SJSA1 (cell line): ENCODE measurements around the gene LCE1F. TPM values are rescaled to one million over a fixed set of nuclear protein-coding genes. Genes with fewer than 3 reads are reported as not detected.

ENCODE experiments used
- DNase-seq, 2 experiments: peaks; one replicate each; pipeline ENCODE4 v3.0.0-alpha.2; 2015 to 2020; ENCODE audit warnings: low spot score in 2 of 2, low read depth in 1 of 2
- H3K27ac ChIP-seq: fragments of 250-450 bp; sonication (Bioruptor Pico); 2 replicates; pipeline ENCODE4 v1.5.1; 2020; ENCODE audit warnings: mild to moderate bottlenecking, moderate library complexity
- H3K27me3 ChIP-seq: fragments of 250-450 bp; sonication (Bioruptor Pico); replicated peaks from 2 replicates; pipeline ENCODE4 v1.5.1; 2020; ENCODE audit warnings: mild to moderate bottlenecking, moderate library complexity
- H3K36me3 ChIP-seq: fragments of 250-450 bp; sonication (Bioruptor Pico); 2 replicates; pipeline ENCODE4 v1.5.1; 2020; ENCODE audit warnings: mild to moderate bottlenecking
- H3K4me1 ChIP-seq: fragments of 250-450 bp; sonication (Bioruptor Pico); replicated peaks from 2 replicates; pipeline ENCODE4 v1.6.1; 2021; ENCODE audit warnings: mild to moderate bottlenecking
- H3K4me3 ChIP-seq: fragments of 250-450 bp; sonication (Bioruptor Pico); 2 replicates; pipeline ENCODE4 v1.5.1; 2020; ENCODE audit warnings: mild to moderate bottlenecking
- H3K9me3 ChIP-seq: fragments of 250-450 bp; sonication (Bioruptor Pico); replicated peaks from 2 replicates; pipeline ENCODE4 v1.5.1; 2020; ENCODE audit warnings: mild to moderate bottlenecking
- total RNA-seq: library from RNA; depleted of rRNA; stranded (reverse); fragments of >200 nt; shearing (Covaris generic); gene quantifications from 2 replicates; pipeline ENCODE4 v1.2.3, GENCODE V29; 2014; rRNA removed

The LCE1F gene
- not detected in 2 replicates for total RNA-seq

- Histone ChIP-seq H3K27ac (no peak within 1 kb of the TSS), H3K9me3 (no peaks in the 10 kb centered on the region), H3K36me3 (no peaks in the 10 kb centered on the region), H3K4me3 (no peak within 1 kb of the TSS), H3K4me1 (no peaks in the 10 kb centered on the region), H3K27me3 (no peaks in the 10 kb centered on the region; the same call in 1 of the 2 replicates)
- no peak for DNase-seq
Observed at GRCh38 chr1:152774875-152775274, at the start of gene LCE1F. Gene LCE1F (plus strand): TSS chr1:152775140. CDS start chr1:152776372, 1,232 bp downstream.

GRCh38 chr1:152725261-152725660 lies 49.7 kb upstream of the LCE1F start:
- H3K9me3 ChIP-seq, result no peaks in the 10 kb centered on the region
- H3K27ac ChIP-seq, result no peak overlapping the region
- DNase-seq, result no peak
- H3K4me3 ChIP-seq, result no peak overlapping the region
- H3K36me3 ChIP-seq, result no peaks in the 10 kb centered on the region
- H3K4me1 ChIP-seq, result no peaks in the 10 kb centered on the region
- 0 out of 2 replicates have a peak, but pooled peaks cover 4% of the 10 kb centered on the region for H3K27me3 ChIP-seq

GRCh38 chr1:152728986-152729385 lies 46.0 kb upstream of the LCE1F start:
- Histone ChIP-seq H3K36me3 (no peaks in the 10 kb centered on the region), H3K27ac (no peak overlapping the region)

GRCh38 chr1:152735648-152736047 lies 39.3 kb upstream of the LCE1F start:
- Histone ChIP-seq H3K36me3 (no peaks in the 10 kb centered on the region), H3K9me3 (no peaks in the 10 kb centered on the region), H3K27ac (no peak overlapping the region), H3K4me3 (no peak overlapping the region), H3K27me3 (0 out of 2 replicates have a peak, but pooled peaks cover 5% of the 10 kb centered on the region), H3K4me1 (peaks cover 16% of the 10 kb centered on the region)
- no peak for DNase-seq

More at GRCh38 chr1:152728986-152729385, 46.0 kb upstream of the LCE1F start:
- H3K4me1 ChIP-seq, result no peaks in the 10 kb centered on the region
- no peak overlapping the region for H3K4me3 ChIP-seq
- no peaks in the 10 kb centered on the region for H3K9me3 ChIP-seq
- no peak for DNase-seq
- 0 out of 2 replicates have a peak, but pooled peaks cover 9% of the 10 kb centered on the region for H3K27me3 ChIP-seq

- no peak overlapping the region for H3K27ac ChIP-seq
- H3K4me1 ChIP-seq, result peaks cover 23% of the 10 kb centered on the region
- 0 out of 2 replicates have a peak, but pooled peaks cover 5% of the 10 kb centered on the region for H3K27me3 ChIP-seq
- H3K4me3 ChIP-seq, result no peak overlapping the region
- H3K9me3 ChIP-seq, result no peaks in the 10 kb centered on the region
- DNase-seq, result no peak
- no peaks in the 10 kb centered on the region for H3K36me3 ChIP-seq
Observed at GRCh38 chr1:152737997-152738396, 36.9 kb upstream of the LCE1F start.

GRCh38 chr1:152739841-152740240 lies 35.1 kb upstream of the LCE1F start:
- no peak overlapping the region for H3K4me3 ChIP-seq
- H3K4me1 ChIP-seq, result peaks cover 37% of the 10 kb centered on the region
- no peaks in the 10 kb centered on the region for H3K36me3 ChIP-seq
- H3K27ac ChIP-seq, result no peak overlapping the region
- peak in 1 of 2 experiments; percentile 28 for DNase-seq
- H3K9me3 ChIP-seq, result no peaks in the 10 kb centered on the region
- H3K27me3 ChIP-seq, result no peaks in the 10 kb centered on the region

GRCh38 chr1:152741656-152742055 lies 33.3 kb upstream of the LCE1F start:
- Histone ChIP-seq H3K36me3 (no peaks in the 10 kb centered on the region), H3K9me3 (no peaks in the 10 kb centered on the region), H3K4me3 (no peak overlapping the region), H3K4me1 (peaks cover 49% of the 10 kb centered on the region), H3K27ac (no peak overlapping the region), H3K27me3 (no peaks in the 10 kb centered on the region)
- DNase-seq, result no peak

GRCh38 chr1:152743371-152744145 lies 31.4 kb upstream of the LCE1F start:
- H3K36me3 ChIP-seq, result no peaks in the 10 kb centered on the region
- no peaks in the 10 kb centered on the region for H3K27me3 ChIP-seq
- H3K27ac ChIP-seq, result no peak overlapping the region
- H3K9me3 ChIP-seq, result no peaks in the 10 kb centered on the region
- DNase-seq, result no peak
- no peak overlapping the region for H3K4me3 ChIP-seq
- H3K4me1 ChIP-seq, result peaks cover 49% of the 10 kb centered on the region

- Histone ChIP-seq H3K9me3 (no peaks in the 10 kb centered on the region), H3K4me3 (no peak overlapping the region), H3K4me1 (peaks cover 34% of the 10 kb centered on the region), H3K36me3 (no peaks in the 10 kb centered on the region), H3K27ac (no peak overlapping the region; the same call in 1 of the 2 replicates), H3K27me3 (no peaks in the 10 kb centered on the region)
- DNase-seq, result peak in 1 of 2 experiments; percentile 35
Observed at GRCh38 chr1:152745289-152745704, 29.6 kb upstream of the LCE1F start.

- H3K27ac ChIP-seq, result no peak overlapping the region
- peaks cover 33% of the 10 kb centered on the region for H3K4me1 ChIP-seq
- H3K27me3 ChIP-seq, result no peaks in the 10 kb centered on the region
- no peaks in the 10 kb centered on the region for H3K9me3 ChIP-seq
- H3K4me3 ChIP-seq, result no peak overlapping the region
- no peak for DNase-seq
- H3K36me3 ChIP-seq, result no peaks in the 10 kb centered on the region
Observed at GRCh38 chr1:152745765-152746444, 29.0 kb upstream of the LCE1F start.

- DNase-seq, result no peak
- no peaks in the 10 kb centered on the region for H3K9me3 ChIP-seq
- no peak overlapping the region for H3K27ac ChIP-seq
- H3K4me3 ChIP-seq, result no peak overlapping the region
- no peaks in the 10 kb centered on the region for H3K36me3 ChIP-seq
- peaks cover 35% of the 10 kb centered on the region for H3K4me1 ChIP-seq
- H3K27me3 ChIP-seq, result no peaks in the 10 kb centered on the region
Observed at GRCh38 chr1:152747831-152748230, 27.1 kb upstream of the LCE1F start.

- no peak overlapping the region for H3K4me3 ChIP-seq
- H3K27me3 ChIP-seq, result no peaks in the 10 kb centered on the region
- DNase-seq, result peak; percentile 78 to 84
- no peaks in the 10 kb centered on the region for H3K9me3 ChIP-seq
- peak overlapping the region; percentile 55 for H3K27ac ChIP-seq
- H3K4me1 ChIP-seq, result peaks cover 17% of the 10 kb centered on the region
- no peaks in the 10 kb centered on the region for H3K36me3 ChIP-seq
Observed at GRCh38 chr1:152752225-152752624, 22.7 kb upstream of the LCE1F start.

GRCh38 chr1:152753586-152753985 lies 21.4 kb upstream of the LCE1F start:
- Histone ChIP-seq H3K36me3 (no peaks in the 10 kb centered on the region), H3K27ac (peak overlapping the region; percentile 55; the same call in 1 of the 2 replicates), H3K27me3 (no peaks in the 10 kb centered on the region), H3K4me1 (peaks cover 17% of the 10 kb centered on the region), H3K9me3 (no peaks in the 10 kb centered on the region), H3K4me3 (no peak overlapping the region)
- no peak for DNase-seq

- no peaks in the 10 kb centered on the region for H3K27me3 ChIP-seq
- no peaks in the 10 kb centered on the region for H3K36me3 ChIP-seq
- DNase-seq, result no peak
- H3K4me3 ChIP-seq, result no peak overlapping the region
- no peaks in the 10 kb centered on the region for H3K9me3 ChIP-seq
- H3K27ac ChIP-seq, result no peak overlapping the region
- H3K4me1 ChIP-seq, result peaks cover 16% of the 10 kb centered on the region
Observed at GRCh38 chr1:152756872-152757271, 18.1 kb upstream of the LCE1F start.
